NCI-H1048 (cell line): ENCODE results near the gene NCAPH2.
"Not testable (repeated sequence)": the region's sequence is repeated elsewhere in the genome, so short reads cannot be mapped to it uniquely, and the experiment has no call there.

Experiments
- DNase-seq: peaks from one replicate; lab custom pipeline; 2025; lab: John Stamatoyannopoulos, UW

NCAPH2 gene

GRCh38 chr22:50519151-50519550 lies 11.1 kb downstream of the NCAPH2 start:
- no peak for DNase-seq

- DNase-seq: not testable (repeated sequence)
These were observed 12.2 kb downstream of the NCAPH2 start for GRCh38 chr22:50520184-50520583.

- DNase-seq: no peak
These were observed 12.9 kb downstream of the NCAPH2 start for GRCh38 chr22:50520826-50521453.

- no peak for DNase-seq
These were observed 13.7 kb downstream of the NCAPH2 start for GRCh38 chr22:50521710-50522109.

- DNase-seq: no peak
These were observed 14.3 kb downstream of the NCAPH2 start for GRCh38 chr22:50522208-50522805.

- no peak for DNase-seq
These were observed 14.9 kb downstream of the NCAPH2 start for GRCh38 chr22:50522806-50523438.

- DNase-seq: no peak
These were observed 15.4 kb downstream of the NCAPH2 start for GRCh38 chr22:50523458-50523805.

- DNase-seq: no peak
These were observed 16.0 kb downstream of the NCAPH2 start for GRCh38 chr22:50523806-50524675.

- no peak for DNase-seq
These were observed 16.7 kb downstream of the NCAPH2 start for GRCh38 chr22:50524676-50525103.

- peak; percentile 93 for DNase-seq
These were observed 17.3 kb downstream of the NCAPH2 start, which contains the start of gene SCO2 for GRCh38 chr22:50525104-50525857. Gene SCO2 (minus strand): TSS chr22:50525598. CDS start chr22:50524411, 1,187 bp downstream.

- DNase-seq: no peak
These were observed 17.8 kb downstream of the NCAPH2 start for GRCh38 chr22:50525858-50526107.

GRCh38 chr22:50526108-50526833 lies 18.2 kb downstream of the NCAPH2 start:
- no peak for DNase-seq

- no peak for DNase-seq
These were observed 19.1 kb downstream of the NCAPH2 start for GRCh38 chr22:50526834-50527801.

- no peak for DNase-seq
These were observed 20.1 kb downstream of the NCAPH2 start for GRCh38 chr22:50527921-50528681.

- no peak for DNase-seq
These were observed 20.8 kb downstream of the NCAPH2 start for GRCh38 chr22:50528682-50529415.

GRCh38 chr22:50529416-50529896 lies 21.4 kb downstream of the NCAPH2 start:
- DNase-seq: no peak

GRCh38 chr22:50529897-50530579 lies 22.0 kb downstream of the NCAPH2 start, which contains the start of gene TYMP:
Gene TYMP (minus strand): TSS chr22:50530012. CDS start chr22:50529709, 303 bp downstream.
- DNase-seq: no peak

- DNase-seq: no peak
These were observed 22.5 kb downstream of the NCAPH2 start for GRCh38 chr22:50530580-50530876.
